Mucosa of stomach (tissue), 1 donor: Measurements from ENCODE around the gene ASAP3.
"Not testable (repeated sequence)": the region's sequence is repeated elsewhere in the genome, so short reads cannot be mapped to it uniquely, and the experiment has no call there.

Experiments
- H3K27me3 ChIP-seq: one replicate; pipeline ENCODE4 v1.7.0; 2013; ENCODE audit warnings: mild to moderate bottlenecking, low read length; ENCODE audit not compliant: control insufficient read depth, insufficient read depth
- H3K36me3 ChIP-seq: one replicate; pipeline ENCODE4 v1.7.0; 2013; ENCODE audit warnings: low read length; ENCODE audit not compliant: control insufficient read depth, insufficient read depth
- H3K4me1 ChIP-seq: one replicate; pipeline ENCODE4 v1.7.0; 2013; ENCODE audit warnings: mild to moderate bottlenecking, low read length; ENCODE audit not compliant: control insufficient read depth, insufficient read depth
- H3K4me3 ChIP-seq: one replicate; pipeline ENCODE4 v1.7.0; 2013; ENCODE audit warnings: low read length
- H3K9ac ChIP-seq: one replicate; pipeline ENCODE4 v1.7.0; 2013; ENCODE audit warnings: mild to moderate bottlenecking, low read length, moderate library complexity
- H3K9me3 ChIP-seq: one replicate; pipeline ENCODE4 v1.7.0; 2013; ENCODE audit warnings: mild to moderate bottlenecking, low read length, moderate library complexity; ENCODE audit not compliant: control insufficient read depth
- donor health status: Pancreatic carcinoma.

The ASAP3 gene

GRCh38 chr1:23393706-23394105, 90.3 kb downstream of the ASAP3 start:
- Histone ChIP-seq H3K27me3 (no peaks in the 10 kb centered on the region), H3K36me3 (peaks cover 9% of the 10 kb centered on the region), H3K4me3 (no peak overlapping the region), H3K4me1 (no peaks in the 10 kb centered on the region), H3K9me3 (no peaks in the 10 kb centered on the region), H3K9ac (no peak overlapping the region)

GRCh38 chr1:23392125-23392855, 91.7 kb downstream of the ASAP3 start:
- Histone ChIP-seq H3K27me3 (no peaks in the 10 kb centered on the region), H3K9me3 (no peaks in the 10 kb centered on the region), H3K9ac (no peak overlapping the region), H3K4me1 (no peaks in the 10 kb centered on the region), H3K4me3 (no peak overlapping the region), H3K36me3 (peaks cover 9% of the 10 kb centered on the region)

GRCh38 chr1:23389837-23390321, 94.1 kb downstream of the ASAP3 start:
- Histone ChIP-seq H3K4me3 (no peak overlapping the region), H3K4me1 (peaks cover 5% of the 10 kb centered on the region), H3K9ac (no peak overlapping the region), H3K36me3 (no peaks in the 10 kb centered on the region), H3K9me3 (no peaks in the 10 kb centered on the region), H3K27me3 (no peaks in the 10 kb centered on the region)

DNA sequence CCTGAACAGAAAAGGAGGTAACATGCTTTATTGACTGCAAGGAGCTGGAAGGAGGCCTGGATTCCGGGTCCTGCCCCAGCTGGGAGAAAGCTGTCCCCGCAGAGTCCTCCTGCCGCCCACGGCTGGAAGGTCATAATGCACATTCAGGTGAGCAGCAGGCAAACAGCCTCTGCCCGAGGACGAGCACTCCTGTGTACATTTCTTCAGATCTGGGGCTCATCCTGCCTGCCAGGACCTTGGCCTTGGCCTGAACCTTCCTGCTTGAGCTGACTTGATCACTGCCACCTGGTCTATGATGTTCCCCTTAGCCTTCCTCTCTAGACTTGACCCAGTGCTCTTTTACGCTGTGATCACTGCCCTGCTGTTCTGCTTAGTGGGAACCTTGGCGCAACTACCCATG, 96.5 kb downstream of the ASAP3 start:
- H3K9ac ChIP-seq: no peak overlapping the region
- peaks cover 2% of the 10 kb centered on the region for H3K36me3 ChIP-seq
- no peaks in the 10 kb centered on the region for H3K9me3 ChIP-seq
- H3K27me3 ChIP-seq: no peaks in the 10 kb centered on the region
- H3K4me1 ChIP-seq: peaks cover 14% of the 10 kb centered on the region
- no peak overlapping the region for H3K4me3 ChIP-seq

- peaks cover 14% of the 10 kb centered on the region for H3K4me1 ChIP-seq
- no peak overlapping the region for H3K4me3 ChIP-seq
- no peak overlapping the region for H3K9ac ChIP-seq
- H3K27me3 ChIP-seq: no peaks in the 10 kb centered on the region
- peaks cover 4% of the 10 kb centered on the region for H3K36me3 ChIP-seq
- no peaks in the 10 kb centered on the region for H3K9me3 ChIP-seq
Observed at GRCh38 chr1:23385119-23385621, 98.8 kb downstream of the ASAP3 start.

DNA sequence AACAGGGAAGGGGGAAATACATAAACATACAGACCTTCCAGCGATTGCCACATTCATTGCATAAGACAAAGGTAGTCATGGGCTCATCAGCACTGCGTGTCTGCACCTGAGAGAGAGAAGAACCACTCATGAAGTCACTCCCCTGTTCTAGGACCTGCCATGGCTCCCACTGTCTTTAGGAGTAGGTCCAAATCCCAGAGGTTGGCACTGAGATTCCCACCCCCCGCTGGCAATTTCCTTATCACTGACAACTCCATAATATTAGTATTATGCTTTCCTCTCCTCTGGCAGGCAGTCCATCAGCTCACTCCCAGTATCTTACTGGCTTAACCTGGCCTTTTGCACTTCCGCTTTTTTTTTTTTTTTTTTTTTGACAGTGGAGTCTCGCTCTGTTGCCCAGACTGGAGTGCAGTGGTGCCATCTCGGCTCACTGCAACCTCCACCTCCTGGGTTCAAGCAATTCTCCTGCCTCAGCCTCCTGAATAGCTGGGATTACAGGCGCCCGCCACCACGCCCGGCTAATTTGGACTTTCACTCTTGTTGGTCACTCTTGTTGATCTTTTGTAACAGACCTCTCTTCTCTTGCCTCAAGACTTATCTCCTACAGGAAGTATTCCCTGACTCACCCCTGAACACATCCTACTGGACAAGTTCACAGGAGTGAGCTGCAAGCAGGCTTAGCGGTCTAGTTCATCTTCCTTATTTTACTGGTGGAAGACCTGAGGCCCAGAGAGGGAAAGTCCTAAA, 99.5 kb downstream of the ASAP3 start:
- H3K4me1 ChIP-seq: peaks cover 14% of the 10 kb centered on the region
- H3K9me3 ChIP-seq: no peaks in the 10 kb centered on the region
- no peak overlapping the region for H3K9ac ChIP-seq
- H3K27me3 ChIP-seq: no peaks in the 10 kb centered on the region
- no peak overlapping the region for H3K4me3 ChIP-seq
- H3K36me3 ChIP-seq: peaks cover 4% of the 10 kb centered on the region

GRCh38 chr1:23383577-23384311, 100.2 kb downstream of the ASAP3 start:
- Histone ChIP-seq H3K4me1 (peaks cover 14% of the 10 kb centered on the region), H3K4me3 (no peak overlapping the region), H3K9me3 (no peaks in the 10 kb centered on the region), H3K36me3 (peaks cover 4% of the 10 kb centered on the region), H3K27me3 (no peaks in the 10 kb centered on the region), H3K9ac (no peak overlapping the region)

- H3K27me3 ChIP-seq: no peaks in the 10 kb centered on the region
Observed at GRCh38 chr1:23381233-23381885, 102.6 kb downstream of the ASAP3 start.

GRCh38 chr1:23380719-23381118, 103.3 kb downstream of the ASAP3 start:
- H3K9ac ChIP-seq: no peak overlapping the region
- no peak overlapping the region for H3K4me3 ChIP-seq
- H3K9me3 ChIP-seq: no peaks in the 10 kb centered on the region
- H3K4me1 ChIP-seq: peaks cover 18% of the 10 kb centered on the region
- no peaks in the 10 kb centered on the region for H3K27me3 ChIP-seq
- H3K36me3 ChIP-seq: peaks cover 4% of the 10 kb centered on the region

More at GRCh38 chr1:23381233-23381885, 102.6 kb downstream of the ASAP3 start:
- Histone ChIP-seq H3K4me3 (no peak overlapping the region), H3K36me3 (peaks cover 4% of the 10 kb centered on the region), H3K9me3 (no peaks in the 10 kb centered on the region), H3K4me1 (peaks cover 18% of the 10 kb centered on the region), H3K9ac (no peak overlapping the region)

- peaks cover 16% of the 10 kb centered on the region for H3K4me1 ChIP-seq
- not testable (repeated sequence) for H3K9ac ChIP-seq, H3K27me3 ChIP-seq, H3K36me3 ChIP-seq, H3K9me3 ChIP-seq, H3K4me3 ChIP-seq
Observed at GRCh38 chr1:23380236-23380635, 103.7 kb downstream of the ASAP3 start.
